NT2/D1 (cell line): Measurements from ENCODE around the gene MMP17.

Experiments
- DNase-seq: peaks from one replicate; pipeline ENCODE4 v3.0.0-alpha.2; 2011; ENCODE audit warnings: low read depth, low spot score
- H3K27me3 ChIP-seq: 2 replicates; pipeline ENCODE4 v1.6.0; 2011; ENCODE audit warnings: mild to moderate bottlenecking; ENCODE audit not compliant: insufficient read length, insufficient read depth
- H3K36me3 ChIP-seq: 2 replicates; pipeline ENCODE4 v1.6.1; 2011; ENCODE audit warnings: mild to moderate bottlenecking, low read length, mixed read lengths; ENCODE audit not compliant: insufficient read depth, insufficient read length
- H3K4me1 ChIP-seq: 2 replicates; pipeline ENCODE4 v1.5.1; 2011; ENCODE audit not compliant: insufficient read depth, insufficient read length
- H3K4me3 ChIP-seq: 2 replicates; pipeline ENCODE4 v1.5.1; 2011; ENCODE audit warnings: low read depth; ENCODE audit not compliant: insufficient read length
- H3K9ac ChIP-seq: 2 replicates; pipeline ENCODE4 v1.6.0; 2011; ENCODE audit warnings: low read depth; ENCODE audit not compliant: insufficient read length
- H3K9me3 ChIP-seq: 2 replicates; pipeline ENCODE4 v1.5.1; 2011; ENCODE audit warnings: mild to moderate bottlenecking, low read length; ENCODE audit not compliant: insufficient read depth
- SUZ12 ChIP-seq: IDR thresholded peaks from 2 replicates; pipeline ENCODE4 v1.6.1; 2011; ENCODE audit not compliant: insufficient read length, insufficient read depth; ENCODE audit errors: extremely low read depth
- YY1 ChIP-seq: IDR thresholded peaks from 2 replicates; pipeline ENCODE4 v1.6.1; 2011; ENCODE audit not compliant: insufficient read length, insufficient read depth
- ZNF274 ChIP-seq: IDR thresholded peaks from 2 replicates; pipeline ENCODE4 v1.6.1; 2011; ENCODE audit warnings: mild to moderate bottlenecking, low read depth, low read length

The MMP17 gene

GRCh38 chr12:131815131-131815530 lies 13.1 kb upstream of the MMP17 start:
- no peak overlapping the region for H3K4me3 ChIP-seq
- peaks cover 9% of the 10 kb centered on the region for H3K4me1 ChIP-seq
- H3K9me3 ChIP-seq = no peaks in the 10 kb centered on the region; the same call in 1 of the 2 replicates
- TF ChIP-seq YY1 (no peak), ZNF274 (no peak), SUZ12 (no peak)
- no peak for DNase-seq
- no peaks in the 10 kb centered on the region for H3K27me3 ChIP-seq
- no peaks in the 10 kb centered on the region for H3K36me3 ChIP-seq
- no peak overlapping the region for H3K9ac ChIP-seq

DNA sequence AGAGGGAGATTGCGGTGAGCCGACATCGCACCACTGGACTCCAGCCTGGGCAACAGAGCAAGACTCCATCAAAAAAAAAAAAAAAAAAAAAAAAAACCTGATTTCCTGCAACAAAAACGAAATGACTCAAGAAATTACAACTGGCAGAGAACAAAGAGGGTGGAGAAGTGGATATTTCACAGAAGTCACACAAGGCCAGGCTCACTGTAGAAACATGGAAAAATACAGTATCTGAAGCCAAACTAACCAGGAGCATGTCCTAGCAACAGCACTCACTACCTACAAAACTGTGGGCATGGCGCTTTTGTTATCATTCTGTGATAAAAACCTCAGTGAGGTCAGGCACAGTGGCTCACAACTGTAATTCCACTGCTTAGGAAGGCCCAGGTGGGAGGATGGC lies 11.7 kb upstream of the MMP17 start:
- no peaks in the 10 kb centered on the region for H3K27me3 ChIP-seq

GRCh38 chr12:131817241-131817640 lies 11.0 kb upstream of the MMP17 start:
- Histone ChIP-seq H3K9ac (no peak overlapping the region), H3K4me3 (no peak overlapping the region), H3K9me3 (no peaks in the 10 kb centered on the region; the same call in 1 of the 2 replicates), H3K4me1 (peaks cover 8% of the 10 kb centered on the region), H3K36me3 (no peaks in the 10 kb centered on the region), H3K27me3 (no peaks in the 10 kb centered on the region)
- no peak for DNase-seq
- no peak for TF ChIP-seq YY1
- TF ChIP-seq ZNF274 = no peak
- no peak for TF ChIP-seq SUZ12

More for the DNA sequence above, 11.7 kb upstream of the MMP17 start:
- no peak overlapping the region for H3K9ac ChIP-seq
- TF ChIP-seq ZNF274 = no peak
- no peak for TF ChIP-seq YY1
- no peak for TF ChIP-seq SUZ12
- H3K36me3 ChIP-seq = no peaks in the 10 kb centered on the region
- H3K4me1 ChIP-seq = peaks cover 12% of the 10 kb centered on the region
- DNase-seq = no peak
- no peaks in the 10 kb centered on the region; the same call in 1 of the 2 replicates for H3K9me3 ChIP-seq
- no peak overlapping the region for H3K4me3 ChIP-seq

GRCh38 chr12:131818821-131819585 lies 9.2 kb upstream of the MMP17 start:
- no peak overlapping the region for H3K9ac ChIP-seq
- peaks cover 8% of the 10 kb centered on the region for H3K4me1 ChIP-seq
- no peak for DNase-seq
- H3K9me3 ChIP-seq = no peaks in the 10 kb centered on the region
- H3K4me3 ChIP-seq = no peak overlapping the region
- TF ChIP-seq ZNF274 (no peak), YY1 (no peak), SUZ12 (no peak)
- no peaks in the 10 kb centered on the region for H3K36me3 ChIP-seq
- no peaks in the 10 kb centered on the region for H3K27me3 ChIP-seq

GRCh38 chr12:131824450-131824849 lies 3.7 kb upstream of the MMP17 start:
- peaks cover 5% of the 10 kb centered on the region for H3K27me3 ChIP-seq
- no peak overlapping the region for H3K4me3 ChIP-seq
- no peak overlapping the region for H3K9ac ChIP-seq
- TF ChIP-seq YY1 (no peak), ZNF274 (no peak), SUZ12 (no peak)
- H3K4me1 ChIP-seq = peaks cover 8% of the 10 kb centered on the region
- no peaks in the 10 kb centered on the region for H3K36me3 ChIP-seq
- no peak for DNase-seq
- no peaks in the 10 kb centered on the region for H3K9me3 ChIP-seq

- peaks cover 6% of the 10 kb centered on the region for H3K27me3 ChIP-seq
- TF ChIP-seq SUZ12 (no peak), ZNF274 (no peak), YY1 (no peak)
- H3K4me3 ChIP-seq = no peak overlapping the region
- no peaks in the 10 kb centered on the region for H3K36me3 ChIP-seq
- H3K9me3 ChIP-seq = no peaks in the 10 kb centered on the region
- no peak for DNase-seq
- no peak overlapping the region for H3K9ac ChIP-seq
- H3K4me1 ChIP-seq = peaks cover 12% of the 10 kb centered on the region
These were observed 2.9 kb upstream of the MMP17 start for GRCh38 chr12:131825146-131825892.
